ENCODE data around the gene SFPQ.
A peak's percentile ranks its signal among the peaks of the same experiment; 100 is the strongest.

SFPQ gene

GRCh38 chr1:35202048-35202719 lies 9.2 kb upstream of the SFPQ start:
- H3K4me3 ChIP-seq (ENCODE audit: low read length), result no peak overlapping the region
- TF ChIP-seq CTCF (IDR thresholded peaks at IDR 0.05; ENCODE audit: insufficient read depth, low read depth, low read length, missing control alignments), result peak; percentile 99

GRCh38 chr1:35201631-35202030 lies 8.7 kb upstream of the SFPQ start:
- DNase-seq (ENCODE audit: low read depth), result no peak
- no peak overlapping the region for H3K4me3 ChIP-seq (ENCODE audit: low read length)
- TF ChIP-seq CTCF (IDR thresholded peaks at IDR 0.05; ENCODE audit: insufficient read depth, low read depth, low read length, missing control alignments), result no peak

More at GRCh38 chr1:35202048-35202719, 9.2 kb upstream of the SFPQ start:
- DNase-seq (ENCODE audit: low read depth), result peak; percentile 82

GRCh38 chr1:35192056-35192852 lies 691 bp downstream of the SFPQ start:
- no peak for TF ChIP-seq CTCF (IDR thresholded peaks at IDR 0.05; ENCODE audit: insufficient read depth, low read depth, low read length, missing control alignments)
- peak; percentile 82 for DNase-seq (ENCODE audit: low read depth)
- peak overlapping the region; percentile 96 for H3K4me3 ChIP-seq (ENCODE audit: low read length)

- peak overlapping the region; percentile 96 for H3K4me3 ChIP-seq (ENCODE audit: low read length)
- DNase-seq (ENCODE audit: low read depth), result no peak
Measured at GRCh38 chr1:35191429-35192055, 1.4 kb downstream of the SFPQ start.

GRCh38 chr1:35190784-35191183 lies 2.2 kb downstream of the SFPQ start:
- DNase-seq (ENCODE audit: low read depth), result peak; percentile 16
- TF ChIP-seq CTCF (IDR thresholded peaks at IDR 0.05; ENCODE audit: insufficient read depth, low read depth, low read length, missing control alignments), result no peak
- H3K4me3 ChIP-seq (ENCODE audit: low read length), result peak overlapping the region; percentile 96

More at GRCh38 chr1:35191429-35192055, 1.4 kb downstream of the SFPQ start:
- no peak for TF ChIP-seq CTCF (IDR thresholded peaks at IDR 0.05; ENCODE audit: insufficient read depth, low read depth, low read length, missing control alignments)

GRCh38 chr1:35188578-35189392 lies 4.2 kb downstream of the SFPQ start:
- no peak for DNase-seq (ENCODE audit: low read depth)
- TF ChIP-seq CTCF (IDR thresholded peaks at IDR 0.05; ENCODE audit: insufficient read depth, low read depth, low read length, missing control alignments), result no peak
- H3K4me3 ChIP-seq (ENCODE audit: low read length), result no peak overlapping the region

All from epithelial cell of esophagus (primary cell).